Measurements from ENCODE around the gene KPNB1.

GRCh38 chr17:47717979-47718621 lies 68.4 kb downstream of the KPNB1 start:
- TF ChIP-seq, protein P1, sequence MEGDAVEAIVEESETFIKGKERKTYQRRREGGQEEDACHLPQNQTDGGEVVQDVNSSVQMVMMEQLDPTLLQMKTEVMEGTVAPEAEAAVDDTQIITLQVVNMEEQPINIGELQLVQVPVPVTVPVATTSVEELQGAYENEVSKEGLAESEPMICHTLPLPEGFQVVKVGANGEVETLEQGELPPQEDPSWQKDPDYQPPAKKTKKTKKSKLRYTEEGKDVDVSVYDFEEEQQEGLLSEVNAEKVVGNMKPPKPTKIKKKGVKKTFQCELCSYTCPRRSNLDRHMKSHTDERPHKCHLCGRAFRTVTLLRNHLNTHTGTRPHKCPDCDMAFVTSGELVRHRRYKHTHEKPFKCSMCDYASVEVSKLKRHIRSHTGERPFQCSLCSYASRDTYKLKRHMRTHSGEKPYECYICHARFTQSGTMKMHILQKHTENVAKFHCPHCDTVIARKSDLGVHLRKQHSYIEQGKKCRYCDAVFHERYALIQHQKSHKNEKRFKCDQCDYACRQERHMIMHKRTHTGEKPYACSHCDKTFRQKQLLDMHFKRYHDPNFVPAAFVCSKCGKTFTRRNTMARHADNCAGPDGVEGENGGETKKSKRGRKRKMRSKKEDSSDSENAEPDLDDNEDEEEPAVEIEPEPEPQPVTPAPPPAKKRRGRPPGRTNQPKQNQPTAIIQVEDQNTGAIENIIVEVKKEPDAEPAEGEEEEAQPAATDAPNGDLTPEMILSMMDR (IDR thresholded peaks at IDR 0.05; ENCODE audit: poor library complexity, severe bottlenecking): no peak
- no peak for TF ChIP-seq TAF1 (IDR thresholded peaks at IDR 0.05; ENCODE audit: low read depth)
- no peak for TF ChIP-seq EZH2 (IDR thresholded peaks at IDR 0.05; ENCODE audit: borderline replicate concordance, insufficient read depth, low read length, poor library complexity, severe bottlenecking)
